Measurements from ENCODE around the gene CAMTA1.

GRCh38 chr1:7298749-7299151 is 513.5 kb downstream of the CAMTA1 start:
- TF ChIP-seq TARDBP (IDR thresholded peaks at IDR 0.05) (no peak), LEF1 (IDR thresholded peaks at IDR 0.05; ENCODE audit: borderline replicate concordance) (no peak), ZNF384 (IDR thresholded peaks at IDR 0.05) (no peak), SUZ12 (IDR thresholded peaks at IDR 0.05) (no peak), BHLHE40 (IDR thresholded peaks at IDR 0.05; ENCODE audit: borderline replicate concordance) (no peak)
